Thyroid gland (tissue), 4 donors: ENCODE data around the gene LAMA3.

ENCODE experiments used
- CTCF ChIP-seq, 6 experiments: fragments of 200-600 bp in 3 of 6; fragments of 450-650 bp in 3 of 6; sonication (generic) in 3 of 6; IDR thresholded peaks; one replicate each; pipeline ENCODE4 v1.5.1; 2016 to 2019; ENCODE audit warnings: antibody characterized with exemption in 6 of 6, mild to moderate bottlenecking in 2 of 6, inconsistent platforms in 1 of 6, moderate library complexity in 1 of 6
- POLR2A ChIP-seq, 2 donors: fragments of 450-650 bp; IDR thresholded peaks; one replicate each; pipeline ENCODE4 v1.6.1; 2017; ENCODE audit warnings: antibody characterized with exemption in 2 of 2, mild to moderate bottlenecking in 2 of 2, moderate library complexity in 1 of 2

GRCh38 chr18:23983112-23983511 is 293.9 kb downstream of the LAMA3 start:
- TF ChIP-seq CTCF (IDR thresholded peaks at IDR 0.05) (no peak), POLR2A (IDR thresholded peaks at IDR 0.05) (no peak)
